ENCODE measurements around the gene SLC25A44.
A peak's percentile ranks its signal among the peaks of the same experiment; 100 is the strongest.
"Not testable (repeated sequence)": the region's sequence is repeated elsewhere in the genome, so short reads cannot be mapped to it uniquely, and the experiment has no call there.

Gene SLC25A44

DNA sequence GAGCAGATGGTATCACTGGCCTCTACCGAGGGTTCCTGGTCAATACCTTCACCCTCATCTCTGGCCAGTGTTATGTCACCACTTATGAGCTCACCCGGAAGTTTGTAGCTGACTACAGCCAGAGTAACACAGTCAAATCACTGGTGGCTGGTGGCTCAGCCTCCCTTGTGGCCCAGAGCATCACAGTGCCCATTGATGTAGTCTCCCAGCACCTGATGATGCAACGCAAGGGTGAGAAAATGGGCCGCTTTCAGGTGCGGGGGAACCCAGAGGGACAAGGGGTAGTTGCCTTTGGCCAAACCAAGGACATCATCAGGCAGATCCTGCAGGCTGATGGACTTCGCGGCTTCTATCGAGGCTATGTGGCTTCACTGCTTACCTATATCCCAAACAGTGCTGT, 6.1 kb downstream of the SLC25A44 start:
- H3K27me3 Mint-ChIP-seq: no peaks in the 10 kb centered on the region
- H3K36me3 Mint-ChIP-seq: peaks cover 32% of the 10 kb centered on the region
- H3K4me3 Mint-ChIP-seq: no peak overlapping the region
- CTCF ChIA-PET: interaction anchor here (1.1 to 2.1 kb wide), 5 partner anchors 13 to 25 kb away, joined by 3 to 9 read pairs (median 6); partner anchors contain the start of gene PMF1
- H3K27ac Mint-ChIP-seq: no peak overlapping the region
- peaks cover 54% of the 10 kb centered on the region for H3K4me1 Mint-ChIP-seq
- no peak for DNase-seq
- H3K9me3 Mint-ChIP-seq: no peaks in the 10 kb centered on the region

DNA sequence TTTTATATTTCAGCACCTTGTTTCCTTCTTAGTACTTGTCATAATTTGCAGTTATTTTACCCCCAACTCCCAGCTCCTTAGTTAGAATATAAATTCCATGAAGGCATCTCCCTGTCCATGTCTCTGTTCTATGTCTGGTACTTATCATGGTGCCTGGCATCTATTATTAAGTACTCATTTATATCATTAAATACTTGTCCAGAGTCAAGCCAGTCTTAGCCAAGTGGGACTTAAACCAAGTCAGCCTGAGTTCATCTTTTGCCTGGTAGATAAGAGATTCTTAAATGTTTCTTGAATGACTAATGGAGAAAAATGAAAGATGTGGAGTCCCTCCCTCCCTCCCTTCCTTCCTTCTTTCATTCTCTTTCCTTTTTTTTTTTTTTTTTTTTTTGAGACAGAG, 9.4 kb downstream of the SLC25A44 start:
- Mint-ChIP-seq H3K4me3 (no peak overlapping the region), H3K27me3 (no peaks in the 10 kb centered on the region), H3K9me3 (no peaks in the 10 kb centered on the region), H3K27ac (no peak overlapping the region), H3K4me1 (peaks cover 23% of the 10 kb centered on the region), H3K36me3 (peaks cover 43% of the 10 kb centered on the region)
- DNase-seq: no peak
- CTCF ChIA-PET: interaction anchor here (3.2 kb wide), 1 partner anchor 23 kb away, joined by 16 read pairs; no protein-coding TSS in a partner anchor

DNA sequence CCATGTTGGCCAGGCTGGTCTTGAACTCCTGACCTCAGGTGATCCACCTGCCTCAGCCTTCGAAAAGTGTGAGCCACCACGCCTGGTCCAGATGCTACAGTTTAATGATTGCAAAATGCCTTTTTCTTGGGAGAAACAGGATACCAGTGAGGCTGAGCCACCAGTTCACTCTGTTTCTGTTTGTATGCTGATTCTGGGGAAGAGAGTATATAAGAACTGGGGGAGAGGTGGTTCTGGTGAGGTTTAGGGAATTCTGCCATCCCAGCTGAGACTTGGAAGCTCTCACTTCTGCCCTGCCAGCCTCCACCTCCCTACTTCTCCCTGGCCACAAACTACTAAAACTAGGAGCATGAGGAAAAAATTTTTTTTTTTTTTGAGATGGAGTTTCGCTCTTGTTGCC, 10.8 kb downstream of the SLC25A44 start:
- DNase-seq: no peak
- CTCF ChIA-PET: interaction anchor here (3.2 kb wide), 1 partner anchor 21 kb away, joined by 16 read pairs; no protein-coding TSS in a partner anchor
- peaks cover 45% of the 10 kb centered on the region for H3K36me3 Mint-ChIP-seq
- H3K4me1 Mint-ChIP-seq: peaks cover 10% of the 10 kb centered on the region
- no peak overlapping the region for H3K4me3 Mint-ChIP-seq
- H3K27me3 Mint-ChIP-seq: no peaks in the 10 kb centered on the region
- no peaks in the 10 kb centered on the region for H3K9me3 Mint-ChIP-seq
- no peak overlapping the region for H3K27ac Mint-ChIP-seq

DNA sequence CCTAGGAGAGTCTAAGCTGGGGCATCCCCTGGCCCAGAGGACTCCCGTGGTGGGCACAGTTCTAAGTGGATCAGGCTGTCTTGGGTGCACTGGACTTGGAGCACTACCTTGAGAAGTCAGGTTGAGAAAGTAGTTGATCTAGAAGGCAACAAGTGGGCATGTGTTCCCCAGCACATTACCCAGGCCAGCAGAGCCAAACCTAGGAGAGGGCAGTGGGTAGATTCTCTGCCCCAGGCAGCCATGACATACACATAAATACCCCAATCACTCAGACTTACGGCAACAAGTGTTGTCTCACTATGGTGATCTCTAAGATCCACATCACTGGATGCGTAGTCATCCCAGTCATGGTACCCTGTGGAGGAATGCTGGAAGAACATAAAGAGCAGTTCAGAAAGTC, 17.3 kb downstream of the SLC25A44 start:
- CTCF ChIA-PET: interaction anchor here (1.1 to 1.2 kb wide), 2 partner anchors 18 to 22 kb away, joined by 3 to 4 read pairs; partner anchors contain the start of gene SLC25A44

DNA sequence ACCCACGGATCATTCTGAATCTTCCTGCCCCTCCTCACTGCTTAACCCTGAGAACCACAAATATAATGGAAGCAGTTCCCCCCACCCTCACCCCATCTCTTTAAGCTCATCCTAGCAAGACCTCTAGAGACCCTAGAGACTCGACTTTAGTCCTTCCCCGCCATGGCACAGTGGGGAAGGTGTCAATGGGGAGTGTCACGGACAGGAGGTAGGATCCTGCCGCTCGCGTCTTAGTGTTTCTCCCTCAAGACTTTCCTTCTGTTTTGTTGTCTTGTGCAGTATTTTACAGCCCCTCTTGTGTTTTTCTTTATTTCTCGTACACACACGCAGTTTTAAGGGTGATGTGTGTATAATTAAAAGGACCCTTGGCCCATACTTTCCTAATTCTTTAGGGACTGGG, 18.2 kb downstream of the SLC25A44 start:
- Mint-ChIP-seq H3K4me1 (peaks cover 45% of the 10 kb centered on the region), H3K27ac (peak overlapping the region; percentile 99), H3K27me3 (no peaks in the 10 kb centered on the region), H3K9me3 (no peaks in the 10 kb centered on the region), H3K36me3 (peaks cover 48% of the 10 kb centered on the region), H3K4me3 (peak overlapping the region; percentile 86)
- CTCF ChIA-PET: interaction anchor here (1.1 to 5.1 kb wide), 4 partner anchors 12 to 19 kb away, joined by 3 to 44 read pairs (median 7); partner anchors contain the start of gene SLC25A44
- DNase-seq: no peak

More for the DNA sequence above, 17.3 kb downstream of the SLC25A44 start:
- H3K36me3 Mint-ChIP-seq: peaks cover 51% of the 10 kb centered on the region
- peak overlapping the region; percentile 8 for H3K27ac Mint-ChIP-seq
- no peaks in the 10 kb centered on the region for H3K9me3 Mint-ChIP-seq
- DNase-seq: no peak
- no peaks in the 10 kb centered on the region for H3K27me3 Mint-ChIP-seq
- H3K4me1 Mint-ChIP-seq: peaks cover 40% of the 10 kb centered on the region
- no peak overlapping the region for H3K4me3 Mint-ChIP-seq

DNA sequence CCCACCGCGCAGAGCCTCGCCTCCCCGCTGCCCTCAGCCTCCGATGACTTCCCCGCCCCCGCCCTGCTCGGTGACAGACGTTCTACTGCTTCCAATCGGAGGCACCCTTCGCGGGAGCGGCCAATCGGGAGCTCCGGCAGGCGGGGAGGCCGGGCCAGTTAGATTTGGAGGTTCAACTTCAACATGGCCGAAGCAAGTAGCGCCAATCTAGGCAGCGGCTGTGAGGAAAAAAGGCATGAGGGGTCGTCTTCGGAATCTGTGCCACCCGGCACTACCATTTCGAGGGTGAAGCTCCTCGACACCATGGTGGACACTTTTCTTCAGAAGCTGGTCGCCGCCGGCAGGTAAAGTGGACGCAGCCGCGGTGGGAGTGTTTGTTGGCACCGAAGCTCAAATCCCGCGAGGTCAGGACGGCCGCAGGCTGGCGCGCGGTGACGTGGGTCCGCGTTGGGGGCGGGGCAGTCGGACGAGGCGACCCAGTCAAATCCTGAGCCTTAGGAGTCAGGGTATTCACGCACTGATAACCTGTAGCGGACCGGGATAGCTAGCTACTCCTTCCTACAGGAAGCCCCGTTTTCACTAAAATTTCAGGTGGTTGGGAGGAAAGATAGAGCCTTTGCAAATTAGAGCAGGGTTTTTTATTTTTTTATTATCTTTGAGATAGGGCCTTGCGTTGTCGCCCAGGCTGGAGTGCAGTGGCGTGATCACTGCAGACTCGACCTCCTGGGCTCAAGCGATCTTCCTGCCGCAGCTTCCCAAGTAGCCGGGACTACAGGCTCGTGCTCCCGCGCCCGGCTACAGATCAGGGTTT, 19.1 kb downstream of the SLC25A44 start, which contains the start of gene PMF1:
Gene PMF1, plus strand, starts transcription at position 175 of the 811 bp plus-strand sequence. Its CDS starts 9 bp downstream, at position 184.
- H3K4me1 Mint-ChIP-seq: peaks cover 54% of the 10 kb centered on the region
- peak within 1 kb of the TSS; percentile 99 for H3K27ac Mint-ChIP-seq
- H3K27me3 Mint-ChIP-seq: no peaks in the 10 kb centered on the region
- DNase-seq: peak; percentile 99
- peak within 1 kb of the TSS; percentile 86 for H3K4me3 Mint-ChIP-seq
- CTCF ChIA-PET: interaction anchor here (1.2 to 5.1 kb wide), 5 partner anchors 11 to 19 kb away, joined by 3 to 44 read pairs (median 6); partner anchors contain the start of gene SLC25A44
- no peaks in the 10 kb centered on the region for H3K9me3 Mint-ChIP-seq
- H3K36me3 Mint-ChIP-seq: peaks cover 40% of the 10 kb centered on the region

DNA sequence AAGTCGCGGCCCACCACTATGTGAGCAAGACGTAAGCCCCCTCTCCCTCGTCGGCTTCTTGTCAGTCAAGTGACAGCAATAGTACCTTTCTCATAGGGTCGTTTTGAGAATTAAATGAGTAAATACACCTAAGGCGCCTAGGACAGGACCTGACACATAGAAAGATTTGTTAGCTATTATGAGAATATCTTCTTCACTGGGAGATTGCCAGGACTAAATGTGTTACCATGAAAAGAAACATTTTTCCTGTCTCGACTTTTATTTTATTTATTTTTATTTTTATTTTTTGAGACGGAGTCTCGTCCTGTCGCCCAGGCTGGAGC, 19.7 kb downstream of the SLC25A44 start:
- Mint-ChIP-seq H3K9me3 (no peaks in the 10 kb centered on the region), H3K4me1 (peaks cover 58% of the 10 kb centered on the region), H3K36me3 (peaks cover 35% of the 10 kb centered on the region), H3K4me3 (peak overlapping the region; percentile 86), H3K27me3 (no peaks in the 10 kb centered on the region), H3K27ac (peak overlapping the region; percentile 99)
- DNase-seq: no peak
- CTCF ChIA-PET: interaction anchor here (1.2 to 5.1 kb wide), 5 partner anchors 11 to 67 kb away, joined by 3 to 44 read pairs (median 6); no protein-coding TSS in a partner anchor

DNA sequence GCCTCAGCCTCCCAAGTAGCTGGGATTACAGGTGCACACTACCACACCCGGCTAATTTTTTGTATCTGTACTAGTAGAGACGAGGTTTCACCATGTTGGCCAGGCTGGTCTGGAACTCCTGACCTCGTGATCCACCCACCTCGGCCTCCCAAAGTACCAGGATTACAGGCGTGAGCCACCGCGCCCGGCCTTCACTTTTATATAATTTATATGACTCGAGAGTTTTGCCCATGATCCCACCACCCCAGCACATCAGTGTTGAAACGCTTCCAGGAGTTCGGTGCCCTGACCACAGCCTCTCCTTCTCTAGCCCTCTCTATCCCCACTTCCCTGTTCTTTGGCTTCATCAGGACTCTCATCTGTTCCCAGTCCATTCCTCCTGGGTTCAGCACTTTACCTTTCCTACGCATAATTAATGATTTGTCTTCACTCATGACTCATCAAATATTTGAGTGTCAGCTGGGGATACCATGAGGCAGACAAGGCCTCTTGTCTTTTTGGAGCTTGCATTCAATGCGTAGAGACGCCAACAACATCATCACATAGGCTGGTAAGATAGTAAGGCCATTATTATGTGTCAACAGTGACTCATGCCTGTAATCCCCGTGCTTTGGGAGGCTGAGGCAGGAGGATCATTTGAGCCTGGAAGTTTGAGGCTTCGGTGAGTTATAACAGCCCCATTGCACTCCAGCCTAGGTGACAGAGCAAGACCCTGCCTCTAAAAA, 20.3 kb downstream of the SLC25A44 start:
- Mint-ChIP-seq H3K27ac (peak overlapping the region; percentile 99), H3K27me3 (no peaks in the 10 kb centered on the region), H3K9me3 (peaks cover under 1% of the 10 kb centered on the region), H3K36me3 (peaks cover 32% of the 10 kb centered on the region), H3K4me1 (peaks cover 60% of the 10 kb centered on the region), H3K4me3 (peak overlapping the region; percentile 86)
- CTCF ChIA-PET: interaction anchor here (1.2 to 5.1 kb wide), 4 partner anchors 10 to 68 kb away, joined by 3 to 44 read pairs (median 5); no protein-coding TSS in a partner anchor
- no peak for DNase-seq

DNA sequence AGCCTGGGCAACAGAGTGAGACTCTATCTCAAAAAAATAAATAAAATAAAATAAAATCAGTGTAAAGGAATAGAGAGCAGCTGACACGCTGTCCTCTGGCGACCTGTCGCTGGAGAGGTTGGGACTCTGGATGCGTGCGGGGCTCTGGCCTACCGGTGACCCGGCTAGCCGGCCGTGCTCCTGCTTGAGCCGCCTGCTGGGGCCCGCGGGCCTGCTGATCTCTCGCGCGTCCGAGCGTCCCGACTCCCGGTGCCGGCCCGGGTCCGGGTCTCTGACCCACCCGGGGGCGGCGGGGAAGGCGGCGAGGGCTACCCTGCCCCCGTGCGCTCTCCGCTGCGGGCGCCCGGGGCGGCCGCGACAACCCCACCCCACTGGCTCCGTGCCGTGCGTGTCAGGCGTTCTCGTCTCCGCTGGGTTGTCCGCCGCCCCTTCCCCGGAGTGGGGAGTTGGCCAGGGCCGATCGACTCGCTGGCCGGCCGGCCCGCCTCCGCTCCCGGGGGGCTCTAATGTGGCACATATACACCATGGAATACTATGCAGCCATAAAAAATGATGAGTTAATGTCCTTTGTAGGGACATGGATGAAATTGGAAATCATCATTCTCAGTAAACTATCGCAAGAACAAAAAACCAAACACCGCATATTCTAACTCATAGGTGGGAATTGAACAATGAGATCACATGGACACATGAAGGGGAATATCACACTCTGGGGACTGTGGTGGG, 22.6 kb downstream of the SLC25A44 start:
- Mint-ChIP-seq H3K4me3 (peak overlapping the region; percentile 42), H3K27ac (peak overlapping the region; percentile 98), H3K36me3 (peaks cover 37% of the 10 kb centered on the region), H3K4me1 (peaks cover 78% of the 10 kb centered on the region)
- not testable (repeated sequence) for H3K27me3 Mint-ChIP-seq, DNase-seq, H3K9me3 Mint-ChIP-seq
- CTCF ChIA-PET: interaction anchor here (5.1 kb wide), 1 partner anchor 8 kb away, joined by 44 read pairs; no protein-coding TSS in a partner anchor

DNA sequence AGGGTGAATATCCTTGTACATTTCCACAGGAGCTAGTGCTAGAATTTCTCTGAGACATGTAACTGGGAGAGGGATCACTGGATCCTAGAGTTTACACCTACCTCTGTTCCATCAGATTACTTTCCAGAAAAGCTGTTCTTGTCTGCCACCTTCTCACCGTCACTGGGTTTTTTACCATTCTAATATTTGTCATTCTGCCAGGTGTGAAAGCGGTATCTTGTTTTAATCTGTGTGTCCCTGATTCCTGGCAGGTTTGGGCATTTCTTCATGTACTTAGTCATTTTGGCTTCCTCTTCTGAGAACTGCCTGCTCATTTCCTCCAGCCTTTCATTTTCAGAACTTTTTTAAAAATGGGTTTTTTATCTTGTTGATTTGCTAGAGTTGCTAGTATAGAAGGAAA, 24.0 kb downstream of the SLC25A44 start:
- CTCF ChIA-PET: interaction anchor here (1.1 kb wide), 1 partner anchor 42 kb away, joined by 5 read pairs; no protein-coding TSS in a partner anchor
- Mint-ChIP-seq H3K9me3 (peaks cover 3% of the 10 kb centered on the region), H3K4me3 (peak overlapping the region; percentile 42), H3K4me1 (peaks cover 79% of the 10 kb centered on the region), H3K27ac (peak overlapping the region; percentile 98), H3K27me3 (no peaks in the 10 kb centered on the region), H3K36me3 (peaks cover 44% of the 10 kb centered on the region)
- DNase-seq: peak; percentile 49

DNA sequence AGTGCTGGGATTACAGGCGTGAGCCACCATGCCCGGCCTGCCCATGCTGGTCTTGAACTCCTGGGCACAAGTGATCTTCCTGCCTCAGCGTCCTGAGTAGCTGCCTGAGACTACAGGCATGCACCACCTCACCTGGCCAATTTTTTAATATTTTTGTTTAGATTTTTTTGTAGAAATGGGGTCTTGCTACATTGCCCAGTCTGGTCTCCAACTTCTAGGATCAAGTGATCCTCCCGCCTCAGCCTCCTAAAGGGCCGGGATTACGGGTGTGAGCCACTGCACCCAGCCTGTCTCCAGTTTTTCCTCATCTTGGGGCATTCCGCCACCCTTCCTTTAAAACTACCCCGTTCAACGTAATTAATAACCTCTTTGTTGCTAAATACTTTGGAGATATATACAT, 26.3 kb downstream of the SLC25A44 start:
- peaks cover 3% of the 10 kb centered on the region for H3K9me3 Mint-ChIP-seq
- H3K27ac Mint-ChIP-seq: peak overlapping the region; percentile 81
- peaks cover 73% of the 10 kb centered on the region for H3K4me1 Mint-ChIP-seq
- no peaks in the 10 kb centered on the region for H3K27me3 Mint-ChIP-seq
- H3K36me3 Mint-ChIP-seq: peaks cover 42% of the 10 kb centered on the region
- H3K4me3 Mint-ChIP-seq: no peak overlapping the region
- DNase-seq: no peak
- CTCF ChIA-PET: interaction anchor here (1.2 to 1.5 kb wide), 3 partner anchors 21 to 74 kb away, joined by 4 to 5 read pairs (median 5); partner anchors contain the start of gene SLC25A44

DNA sequence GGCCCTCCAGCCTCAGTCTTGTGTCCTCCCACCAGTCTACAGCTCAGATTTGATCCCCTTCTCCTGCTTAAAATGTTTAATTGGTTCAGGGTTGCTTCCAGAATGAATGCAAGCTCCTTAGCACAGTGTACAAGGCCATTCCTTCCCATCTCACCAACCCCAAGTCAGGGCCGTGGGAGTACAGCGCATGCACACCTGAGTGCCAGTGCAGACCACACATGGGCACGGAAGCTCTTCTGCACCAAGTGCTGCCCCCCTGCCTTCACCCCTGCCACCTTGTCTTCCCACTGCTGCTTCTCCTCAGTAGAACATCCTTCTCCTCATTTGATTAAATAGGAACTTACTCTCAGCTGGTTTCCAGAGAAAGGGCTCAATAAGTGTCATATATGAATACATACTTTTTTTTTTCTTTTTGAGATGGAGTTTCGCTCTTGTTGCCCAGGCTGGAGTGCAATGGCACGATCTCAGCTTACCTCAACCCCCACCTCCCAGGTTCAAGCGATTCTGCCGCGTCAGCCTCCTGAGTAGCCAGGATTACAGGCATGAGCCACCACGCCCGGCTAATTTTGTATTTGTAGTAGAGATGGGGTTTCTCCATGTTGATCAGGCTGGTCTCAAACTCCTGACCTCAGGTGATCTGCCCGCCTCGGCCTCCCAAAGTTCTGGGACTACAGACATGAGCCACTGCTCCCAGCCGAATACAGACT, 28.2 kb downstream of the SLC25A44 start:
- CTCF ChIA-PET: interaction anchor here (0.7 to 9.9 kb wide), 4 partner anchors 8 to 73 kb away, joined by 3 to 315 read pairs (median 24); partner anchors contain the start of genes PMF1 and SEMA4A
- no peaks in the 10 kb centered on the region for H3K27me3 Mint-ChIP-seq
- H3K4me1 Mint-ChIP-seq: peaks cover 75% of the 10 kb centered on the region
- peak overlapping the region; percentile 85 for H3K27ac Mint-ChIP-seq
- no peak overlapping the region for H3K4me3 Mint-ChIP-seq
- DNase-seq: no peak
- peaks cover 48% of the 10 kb centered on the region for H3K36me3 Mint-ChIP-seq
- H3K9me3 Mint-ChIP-seq: peaks cover 3% of the 10 kb centered on the region

DNA sequence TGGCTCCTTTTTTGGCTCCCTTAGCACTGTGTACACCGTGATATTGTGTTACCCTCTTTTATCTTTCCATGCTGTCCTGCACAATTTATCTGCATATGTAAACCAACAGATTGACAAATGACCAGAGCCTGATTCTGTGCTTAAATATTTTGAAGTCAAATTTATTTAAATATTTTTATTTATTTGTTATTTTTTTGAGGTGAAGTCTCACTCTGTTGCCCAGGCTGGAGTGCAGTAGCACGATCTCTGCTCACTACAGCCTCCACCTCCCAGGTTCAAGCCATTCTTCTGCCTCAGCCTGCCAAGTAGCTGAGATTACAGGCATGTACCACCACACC, 31.7 kb downstream of the SLC25A44 start:
- Mint-ChIP-seq H3K27me3 (no peaks in the 10 kb centered on the region), H3K9me3 (no peaks in the 10 kb centered on the region), H3K4me3 (no peak overlapping the region), H3K27ac (peak overlapping the region; percentile 89), H3K36me3 (peaks cover 55% of the 10 kb centered on the region), H3K4me1 (peaks cover 51% of the 10 kb centered on the region)
- CTCF ChIA-PET: interaction anchor here (0.6 to 9.9 kb wide), 21 partner anchors 12 to 221 kb away, joined by 3 to 315 read pairs (median 4); partner anchors contain the start of genes PMF1, SEMA4A and SMG5
- DNase-seq: no peak

Measured in activated naive CD4-positive, alpha-beta T cell treated with anti-CD3 and anti-CD28 coated beads, Interleukin-2, amount 10 ng/mL, durations not matched to agents 7 days and 5 days (primary cell).